Measurements from ENCODE around the gene HDGFL2.

DNA sequence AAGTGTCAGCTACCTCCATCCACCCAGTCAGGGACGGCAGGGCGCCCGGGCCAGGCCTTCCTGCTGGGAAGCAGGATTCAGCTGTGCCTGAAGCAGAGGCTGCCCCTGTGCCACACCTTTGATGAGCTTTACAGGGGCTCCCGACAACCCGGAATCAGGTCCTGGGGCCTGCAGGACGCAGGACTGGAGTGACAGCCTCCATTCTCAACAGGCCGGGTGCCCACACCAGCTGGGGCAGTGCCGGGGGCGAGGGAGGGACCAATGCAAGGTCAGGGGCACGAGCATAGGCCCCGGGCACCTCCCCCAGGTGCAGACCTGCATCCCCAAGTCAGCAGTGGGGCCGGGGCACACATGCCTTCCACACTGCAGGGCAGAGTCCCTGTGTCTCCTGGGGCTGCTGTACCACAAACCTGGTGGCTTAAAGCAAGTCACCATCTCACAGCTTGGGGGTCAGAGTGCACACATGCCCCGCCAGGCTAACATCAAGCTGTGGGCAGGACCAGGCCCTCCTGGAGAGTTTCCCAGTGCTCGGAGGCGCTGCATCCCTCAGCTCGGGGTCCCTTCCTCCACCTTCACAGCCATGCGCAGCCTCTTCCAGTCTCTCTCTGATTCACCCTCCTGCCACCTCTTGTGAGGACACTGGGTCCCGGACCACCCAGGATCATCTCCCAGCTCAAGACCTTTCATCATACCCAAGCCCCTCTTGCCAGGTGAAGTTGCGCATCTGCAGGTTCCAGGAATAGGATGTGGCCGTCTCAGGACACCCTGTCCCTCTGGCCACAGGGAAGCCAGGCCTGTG lies 27.9 kb upstream of the HDGFL2 start:
- no peak for TF ChIP-seq SRF (IDR thresholded peaks at IDR 0.05; ENCODE audit: low read depth in 2 of 2, low read length in 2 of 2)
- TF ChIP-seq, protein P1, sequence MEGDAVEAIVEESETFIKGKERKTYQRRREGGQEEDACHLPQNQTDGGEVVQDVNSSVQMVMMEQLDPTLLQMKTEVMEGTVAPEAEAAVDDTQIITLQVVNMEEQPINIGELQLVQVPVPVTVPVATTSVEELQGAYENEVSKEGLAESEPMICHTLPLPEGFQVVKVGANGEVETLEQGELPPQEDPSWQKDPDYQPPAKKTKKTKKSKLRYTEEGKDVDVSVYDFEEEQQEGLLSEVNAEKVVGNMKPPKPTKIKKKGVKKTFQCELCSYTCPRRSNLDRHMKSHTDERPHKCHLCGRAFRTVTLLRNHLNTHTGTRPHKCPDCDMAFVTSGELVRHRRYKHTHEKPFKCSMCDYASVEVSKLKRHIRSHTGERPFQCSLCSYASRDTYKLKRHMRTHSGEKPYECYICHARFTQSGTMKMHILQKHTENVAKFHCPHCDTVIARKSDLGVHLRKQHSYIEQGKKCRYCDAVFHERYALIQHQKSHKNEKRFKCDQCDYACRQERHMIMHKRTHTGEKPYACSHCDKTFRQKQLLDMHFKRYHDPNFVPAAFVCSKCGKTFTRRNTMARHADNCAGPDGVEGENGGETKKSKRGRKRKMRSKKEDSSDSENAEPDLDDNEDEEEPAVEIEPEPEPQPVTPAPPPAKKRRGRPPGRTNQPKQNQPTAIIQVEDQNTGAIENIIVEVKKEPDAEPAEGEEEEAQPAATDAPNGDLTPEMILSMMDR (IDR thresholded peaks at IDR 0.05 in 2 of 3, conservative IDR thresholded peaks at IDR 0.05 in 1 of 3; ENCODE audit: control insufficient read depth in 2 of 3, extremely low read depth in 1 of 3, insufficient read depth in 1 of 3, low read depth in 3 of 3, low read length in 3 of 3) = no peak
- TF ChIP-seq MXI1 (IDR thresholded peaks at IDR 0.05; ENCODE audit: low read depth, low read length) = no peak
- TF ChIP-seq JUND (IDR thresholded peaks at IDR 0.05; ENCODE audit: low read depth, low read length) = no peak
- TF ChIP-seq SMAD1 (IDR thresholded peaks at IDR 0.05; ENCODE audit: low read depth, partially characterized antibody) = no peak
- TF ChIP-seq TARDBP (IDR thresholded peaks at IDR 0.05; ENCODE audit: borderline replicate concordance) = no peak
- TF ChIP-seq YY1 (IDR thresholded peaks at IDR 0.05; ENCODE audit: low read depth, low read length) = no peak
- no peak for TF ChIP-seq CBFB (IDR thresholded peaks at IDR 0.05; ENCODE audit: low read depth)
- no peak for TF ChIP-seq GABPA (IDR thresholded peaks at IDR 0.05; ENCODE audit: low read depth)
- TF ChIP-seq LARP7 (IDR thresholded peaks at IDR 0.05) = no peak
- TF ChIP-seq BHLHE40 (IDR thresholded peaks at IDR 0.05; ENCODE audit: borderline replicate concordance in 1 of 2, low read depth in 2 of 2, low read length in 1 of 2) = no peak
- no peak for TF ChIP-seq ETV6 (conservative IDR thresholded peaks at IDR 0.05 in 1 of 2, IDR thresholded peaks at IDR 0.05 in 1 of 2; ENCODE audit: borderline replicate concordance in 1 of 2, low read depth in 1 of 2)
- TF ChIP-seq ZNF217 (IDR thresholded peaks at IDR 0.05) = no peak
- TF ChIP-seq, protein P2, sequence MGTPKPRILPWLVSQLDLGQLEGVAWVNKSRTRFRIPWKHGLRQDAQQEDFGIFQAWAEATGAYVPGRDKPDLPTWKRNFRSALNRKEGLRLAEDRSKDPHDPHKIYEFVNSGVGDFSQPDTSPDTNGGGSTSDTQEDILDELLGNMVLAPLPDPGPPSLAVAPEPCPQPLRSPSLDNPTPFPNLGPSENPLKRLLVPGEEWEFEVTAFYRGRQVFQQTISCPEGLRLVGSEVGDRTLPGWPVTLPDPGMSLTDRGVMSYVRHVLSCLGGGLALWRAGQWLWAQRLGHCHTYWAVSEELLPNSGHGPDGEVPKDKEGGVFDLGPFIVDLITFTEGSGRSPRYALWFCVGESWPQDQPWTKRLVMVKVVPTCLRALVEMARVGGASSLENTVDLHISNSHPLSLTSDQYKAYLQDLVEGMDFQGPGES (IDR thresholded peaks at IDR 0.05) = no peak

Measured in GM12878 (cell line).